Fibroblast of mammary gland (primary cell): ENCODE measurements around the gene SLC26A2.
"Not testable (repeated sequence)": the region's sequence is repeated elsewhere in the genome, so short reads cannot be mapped to it uniquely, and the experiment has no call there.

Source experiments
- DNase-seq: peaks from one replicate; pipeline ENCODE4 v3.0.0-alpha.2; 2010; ENCODE audit warnings: low read depth
- H3K4me3 ChIP-seq: 2 replicates; pipeline ENCODE4 v1.5.1; 2011; ENCODE audit warnings: low read depth, mild to moderate bottlenecking, low read length, moderate library complexity; ENCODE audit not compliant: control insufficient read depth
- TF ChIP-seq, protein P1 (sequence below): conservative IDR thresholded peaks from 2 replicates; pipeline ENCODE4 v1.5.1; 2011; ENCODE audit warnings: low read depth, low read length, inconsistent platforms; ENCODE audit not compliant: control insufficient read depth, insufficient read depth

SLC26A2 gene

DNA sequence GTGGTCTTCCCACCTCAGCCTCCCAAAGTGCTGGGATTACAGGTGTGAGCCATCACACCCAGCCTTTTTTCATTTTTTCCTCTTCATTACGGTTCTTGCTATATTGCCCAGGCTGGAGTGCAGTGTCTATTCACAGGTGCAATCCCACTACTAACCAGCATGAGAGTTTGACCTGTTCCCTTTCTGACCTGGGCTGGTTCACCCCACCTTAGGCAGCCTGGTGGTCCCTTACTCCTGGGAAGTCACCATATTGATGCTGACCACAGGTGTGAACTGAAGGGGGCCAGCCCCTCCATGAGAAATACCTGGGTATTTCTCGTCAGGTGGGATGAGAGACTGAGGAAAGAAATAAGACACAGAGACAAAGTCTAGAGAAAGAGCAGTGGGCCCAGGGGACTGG lies 18.4 kb upstream of the SLC26A2 start:
- no peak for DNase-seq
- H3K4me3 ChIP-seq = no peak overlapping the region
- TF ChIP-seq, protein P1, sequence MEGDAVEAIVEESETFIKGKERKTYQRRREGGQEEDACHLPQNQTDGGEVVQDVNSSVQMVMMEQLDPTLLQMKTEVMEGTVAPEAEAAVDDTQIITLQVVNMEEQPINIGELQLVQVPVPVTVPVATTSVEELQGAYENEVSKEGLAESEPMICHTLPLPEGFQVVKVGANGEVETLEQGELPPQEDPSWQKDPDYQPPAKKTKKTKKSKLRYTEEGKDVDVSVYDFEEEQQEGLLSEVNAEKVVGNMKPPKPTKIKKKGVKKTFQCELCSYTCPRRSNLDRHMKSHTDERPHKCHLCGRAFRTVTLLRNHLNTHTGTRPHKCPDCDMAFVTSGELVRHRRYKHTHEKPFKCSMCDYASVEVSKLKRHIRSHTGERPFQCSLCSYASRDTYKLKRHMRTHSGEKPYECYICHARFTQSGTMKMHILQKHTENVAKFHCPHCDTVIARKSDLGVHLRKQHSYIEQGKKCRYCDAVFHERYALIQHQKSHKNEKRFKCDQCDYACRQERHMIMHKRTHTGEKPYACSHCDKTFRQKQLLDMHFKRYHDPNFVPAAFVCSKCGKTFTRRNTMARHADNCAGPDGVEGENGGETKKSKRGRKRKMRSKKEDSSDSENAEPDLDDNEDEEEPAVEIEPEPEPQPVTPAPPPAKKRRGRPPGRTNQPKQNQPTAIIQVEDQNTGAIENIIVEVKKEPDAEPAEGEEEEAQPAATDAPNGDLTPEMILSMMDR = no peak

DNA sequence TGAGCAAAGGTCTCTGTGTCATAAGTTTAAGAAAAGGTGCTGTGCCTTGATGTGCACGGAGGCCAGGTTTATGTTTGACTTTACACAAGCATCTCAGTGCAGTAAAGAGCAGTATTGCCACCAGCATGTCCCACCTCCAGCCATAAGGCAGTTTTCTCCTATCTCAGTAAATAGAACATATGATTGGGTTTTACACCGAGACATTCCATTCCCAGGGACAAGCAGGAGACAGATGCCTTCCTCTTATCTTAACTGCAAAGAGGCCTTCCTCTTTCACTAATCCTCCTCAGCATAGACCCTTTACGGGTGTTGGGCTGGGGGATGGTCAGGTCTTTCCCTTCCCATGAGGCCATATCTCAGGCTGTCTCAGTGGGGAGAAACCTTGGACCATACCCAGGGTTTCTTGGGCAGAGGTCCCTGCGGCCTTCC lies 17.8 kb upstream of the SLC26A2 start:
- not testable (repeated sequence) for H3K4me3 ChIP-seq, DNase-seq

DNA sequence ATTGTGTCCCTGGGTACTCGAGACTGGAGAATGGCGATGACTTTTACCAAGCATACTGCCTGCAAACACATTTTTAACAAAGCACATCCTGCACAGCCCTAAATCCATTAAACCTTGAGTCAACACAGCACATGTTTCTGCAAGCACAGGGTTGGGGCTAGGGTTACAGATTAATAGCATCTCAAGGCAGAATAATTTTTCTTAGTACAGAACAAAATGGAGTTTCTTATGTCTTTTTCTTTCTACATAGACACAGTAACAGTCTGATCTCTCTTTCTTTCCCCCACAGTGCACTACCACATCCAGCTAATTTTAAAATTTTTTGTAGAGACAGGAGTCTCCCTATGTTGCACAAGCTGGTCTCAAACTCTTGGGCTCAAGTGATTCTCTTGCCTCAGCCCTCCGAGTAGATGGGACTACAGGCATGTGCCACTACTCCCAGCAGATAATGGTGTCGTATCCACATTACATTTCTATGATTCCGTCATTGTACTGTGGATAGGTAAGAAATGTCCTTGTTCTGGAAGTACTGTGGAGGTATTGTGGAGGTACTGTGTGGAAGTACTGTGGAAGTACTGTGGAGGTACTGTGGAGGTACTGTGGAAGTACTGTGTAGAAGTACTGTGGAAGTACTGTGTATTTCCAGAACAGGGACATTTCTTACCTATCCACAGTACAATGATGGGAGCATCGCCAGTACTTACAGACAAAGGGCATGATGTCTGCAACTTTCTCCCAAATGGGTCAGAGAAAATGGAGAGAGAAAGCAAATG lies 17.2 kb upstream of the SLC26A2 start:
- not testable (repeated sequence) for H3K4me3 ChIP-seq, DNase-seq

DNA sequence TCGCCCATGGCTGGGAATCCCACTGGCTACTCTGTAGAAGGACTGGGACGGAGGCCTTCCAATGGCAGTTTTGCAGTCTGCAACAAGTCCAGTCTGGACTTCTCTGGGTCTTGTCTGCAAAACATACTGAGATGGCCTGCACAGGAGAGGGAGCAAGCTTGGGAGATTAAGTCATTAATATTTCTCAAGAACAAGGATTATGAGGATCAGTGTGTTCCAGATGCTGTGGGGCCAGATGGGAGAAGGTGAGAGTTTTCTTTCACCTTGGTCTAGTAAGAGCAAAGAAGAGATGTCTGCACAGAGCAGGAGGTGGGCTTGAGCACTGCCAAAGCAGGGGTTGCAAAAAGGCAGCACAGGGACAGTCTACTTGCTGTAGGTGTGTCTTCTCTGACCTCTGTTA lies 15.9 kb upstream of the SLC26A2 start, which contains the start of gene PDE6A:
TSS of gene PDE6A (minus strand) at position 128 of the 400 bp plus-strand sequence. CDS start at position 8, 120 bp downstream.
- no peak within 1 kb of the TSS for H3K4me3 ChIP-seq
- no peak for DNase-seq
- TF ChIP-seq, protein P1 = no peak

DNA sequence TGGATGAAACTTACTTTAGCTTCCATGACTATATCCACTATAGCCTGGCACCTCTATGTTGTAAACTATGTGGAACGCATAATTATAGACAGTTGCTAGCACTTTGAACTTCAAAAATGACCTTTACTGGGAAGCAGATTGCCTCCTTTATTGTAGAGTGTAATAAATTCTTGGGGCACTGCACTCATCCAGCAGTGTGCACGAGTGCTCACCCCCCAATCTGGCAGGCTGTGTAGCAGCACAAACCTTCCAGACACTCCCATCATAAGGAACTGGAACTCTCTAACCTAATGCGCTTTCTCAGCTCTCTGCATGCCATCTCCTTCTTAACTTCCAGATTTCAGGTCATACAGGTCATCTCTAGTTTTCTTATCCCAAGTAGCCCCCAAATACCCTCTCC lies 14.4 kb upstream of the SLC26A2 start:
- no peak overlapping the region for H3K4me3 ChIP-seq
- no peak for DNase-seq
- TF ChIP-seq, protein P1 = no peak

DNA sequence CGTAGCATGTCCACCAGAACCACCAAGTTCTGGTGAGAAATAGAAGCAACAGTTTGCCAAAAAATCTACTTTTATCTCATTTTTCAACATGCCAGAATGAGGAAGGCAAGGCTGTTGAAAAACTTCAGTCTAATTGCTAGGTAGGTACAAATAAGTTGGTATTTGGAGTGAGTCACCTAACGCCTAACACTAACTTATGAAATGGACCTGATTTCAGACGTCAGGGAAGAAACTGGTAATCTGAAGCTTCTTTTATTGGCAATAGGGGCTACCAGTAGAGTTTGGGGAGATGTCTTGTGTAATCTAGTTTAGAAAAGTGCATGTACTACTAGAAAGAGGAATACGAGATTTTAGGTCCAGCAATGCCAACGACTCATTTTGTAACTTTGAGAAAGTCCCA lies 11.6 kb upstream of the SLC26A2 start:
- TF ChIP-seq, protein P1 = no peak

DNA sequence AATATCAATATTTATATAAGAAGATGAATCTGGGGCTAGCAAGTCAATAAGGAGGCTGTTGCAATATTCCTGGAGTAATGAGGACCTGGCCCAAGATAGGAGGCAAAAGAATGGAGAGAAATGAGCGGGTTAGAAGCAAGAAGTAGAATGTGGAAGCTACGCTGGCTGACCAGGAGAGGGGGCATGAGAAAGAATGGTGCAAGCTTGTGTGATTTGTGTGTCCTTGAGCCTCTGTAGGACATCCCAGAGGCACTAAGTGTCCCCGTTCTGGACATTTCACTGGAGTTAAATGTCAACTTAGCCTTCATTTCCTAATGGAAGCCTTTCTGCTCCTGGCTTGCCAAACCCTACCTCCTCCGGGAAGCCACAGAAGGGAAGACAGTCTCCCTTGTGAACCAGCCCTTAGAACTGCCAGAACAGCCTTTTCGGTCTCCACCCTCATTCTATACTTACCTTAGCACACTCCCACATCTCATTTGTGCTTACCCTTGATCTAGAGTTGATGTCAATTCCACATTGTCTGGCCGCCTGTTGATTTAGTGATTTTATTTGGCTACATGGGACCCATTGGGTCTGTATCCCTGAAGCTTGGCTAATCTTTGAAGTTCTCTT lies 9.3 kb upstream of the SLC26A2 start:
- TF ChIP-seq, protein P1 = no peak
- DNase-seq = no peak
- no peak overlapping the region for H3K4me3 ChIP-seq

More for the DNA sequence above, 11.6 kb upstream of the SLC26A2 start:
- H3K4me3 ChIP-seq = no peak overlapping the region
- DNase-seq = no peak
